OCI-M1 (cell line): ENCODE measurements around the gene RFPL1.
"Not testable (repeated sequence)": the region's sequence is repeated elsewhere in the genome, so short reads cannot be mapped to it uniquely, and the experiment has no call there.

Source experiments
- DNase-seq: peaks from one replicate; lab custom pipeline; 2025; lab: John Stamatoyannopoulos, UW

Gene RFPL1

DNA sequence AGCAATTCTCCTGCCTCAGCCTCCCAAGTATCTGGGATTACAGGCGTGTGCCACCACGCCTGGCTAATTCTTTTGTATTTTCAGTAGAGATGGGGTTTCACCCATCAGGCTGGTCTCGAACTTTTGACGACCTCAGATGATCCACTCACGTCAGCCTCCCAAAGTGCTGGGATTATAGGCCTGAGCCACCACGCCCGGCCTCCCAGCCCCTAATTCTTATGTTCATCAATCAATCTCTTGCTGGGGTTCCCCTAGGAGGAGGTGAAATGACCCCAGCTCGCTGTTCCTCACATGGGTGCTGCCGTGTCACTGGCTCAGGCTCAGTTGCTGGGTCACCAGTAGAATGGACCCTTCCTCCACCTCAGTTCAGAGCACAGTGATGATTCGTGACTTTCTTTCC, at the start of gene RFPL1:
Gene RFPL1, plus strand, starts transcription at position 301 of the 400 bp plus-strand sequence.
- not testable (repeated sequence) for DNase-seq

DNA sequence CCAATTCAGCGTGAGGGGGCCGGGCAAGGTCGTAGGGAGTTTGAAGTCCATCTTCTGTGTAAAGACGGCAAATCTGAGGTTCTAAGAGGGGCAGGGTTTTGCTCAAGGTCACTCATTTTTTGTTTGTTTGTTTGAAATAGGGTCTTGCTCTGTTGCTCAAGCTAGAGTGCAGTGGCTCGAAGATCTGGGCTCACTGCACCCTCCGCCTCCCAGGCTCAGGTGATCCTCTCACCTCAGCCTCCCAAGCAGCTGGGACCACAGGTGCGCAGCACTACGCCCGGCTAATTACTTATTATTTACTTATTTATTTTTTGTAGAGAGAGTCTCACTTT, 49.7 kb upstream of the RFPL1 start:
- no peak for DNase-seq

DNA sequence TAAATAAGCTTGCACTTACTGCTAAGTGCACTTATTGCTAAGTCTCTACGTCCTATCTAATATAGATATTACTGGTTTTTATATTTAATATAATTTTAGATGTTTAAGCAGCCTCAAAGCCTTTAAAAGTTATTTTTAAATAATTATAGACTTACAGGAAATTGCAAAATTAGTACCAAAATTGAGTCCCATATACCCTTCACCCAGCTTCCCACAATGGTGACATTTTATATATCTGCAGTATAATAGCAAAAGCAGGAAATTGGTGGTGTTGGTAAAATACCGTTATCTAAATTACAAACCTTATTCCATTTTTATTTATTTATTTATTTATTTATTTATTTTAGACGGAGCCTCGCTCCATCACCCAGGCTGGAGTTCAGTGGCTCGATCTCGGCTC, 48.1 kb upstream of the RFPL1 start:
- no peak for DNase-seq

DNA sequence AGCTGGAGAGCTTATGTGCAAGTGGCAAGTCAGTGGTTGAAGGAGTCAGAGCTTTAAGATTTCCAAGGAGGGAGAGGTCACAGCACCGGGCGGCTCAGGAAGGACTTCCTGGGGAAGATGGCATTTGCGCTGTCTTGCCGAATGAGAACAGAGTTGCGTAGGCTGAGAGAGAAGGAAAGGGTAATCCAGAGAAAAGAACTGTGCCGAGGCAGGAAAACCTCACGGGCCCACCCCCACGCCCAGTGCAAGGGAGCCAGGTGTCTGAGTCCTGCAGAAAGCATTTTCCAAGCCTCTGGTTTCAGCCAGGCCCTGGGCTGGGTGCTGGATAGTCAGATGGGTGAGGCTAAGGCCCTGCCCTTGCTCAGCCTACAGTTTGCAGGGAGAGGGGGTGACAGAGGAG, 46.8 kb upstream of the RFPL1 start:
- no peak for DNase-seq

DNA sequence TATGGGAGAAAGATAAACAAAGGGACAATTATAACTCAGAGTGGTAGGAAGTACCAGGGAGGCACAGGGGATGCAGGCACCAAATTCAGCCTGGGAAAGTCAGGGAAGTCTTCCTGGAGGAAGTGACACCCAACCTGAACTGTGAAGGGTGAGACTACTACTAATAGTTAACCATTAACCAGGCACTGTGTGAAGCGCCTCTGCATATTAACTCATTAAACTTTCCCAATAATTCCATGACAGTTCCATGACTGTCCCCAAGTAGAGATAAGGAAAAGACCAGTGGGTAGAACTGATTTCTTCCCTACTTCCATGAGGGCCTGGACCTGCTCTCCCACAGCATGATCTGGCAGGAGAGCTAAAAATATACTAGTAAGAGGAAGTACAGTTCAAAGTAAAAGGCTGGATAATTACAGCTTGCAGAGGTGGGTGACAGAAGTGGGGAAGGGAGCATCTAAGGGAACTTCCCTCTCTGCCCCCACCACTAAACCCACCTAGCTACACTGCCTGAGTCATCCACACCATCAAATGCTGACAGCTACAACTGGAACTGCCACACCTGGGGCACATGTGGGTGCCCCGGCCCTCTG, 45.3 kb upstream of the RFPL1 start:
- DNase-seq = peak; percentile 23

DNA sequence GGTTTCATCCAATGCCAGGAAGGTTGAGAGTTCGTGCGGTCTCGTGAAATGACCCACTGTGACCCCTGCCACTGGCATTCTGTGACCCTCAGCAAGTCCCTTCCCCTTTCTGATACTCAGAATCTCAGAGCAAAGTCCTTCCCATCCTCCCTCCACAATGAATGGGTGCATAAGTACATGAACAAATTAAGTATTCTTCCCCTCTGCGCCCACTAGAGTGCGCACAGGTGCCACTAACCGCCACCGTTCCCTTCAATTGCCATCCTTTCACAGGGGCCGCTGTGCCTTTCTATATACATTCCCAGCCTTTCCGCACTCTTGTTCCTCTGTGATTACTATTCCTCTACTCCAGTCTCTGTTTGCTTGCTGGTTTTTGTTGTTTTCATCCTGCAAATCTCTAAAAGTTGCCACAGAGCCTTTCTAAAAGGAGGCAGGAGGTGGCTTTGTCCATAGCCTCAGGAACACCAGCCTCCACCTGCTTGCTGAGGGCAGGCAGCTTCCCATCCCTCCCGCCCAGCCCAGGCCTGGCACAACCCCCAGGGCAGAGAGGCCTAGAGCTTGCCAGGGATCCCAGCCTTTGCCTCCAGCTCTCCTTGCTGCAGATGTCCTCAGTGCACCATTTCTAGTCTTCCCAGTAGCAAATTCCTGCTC, 43.3 kb upstream of the RFPL1 start:
- DNase-seq = peak; percentile 89

DNA sequence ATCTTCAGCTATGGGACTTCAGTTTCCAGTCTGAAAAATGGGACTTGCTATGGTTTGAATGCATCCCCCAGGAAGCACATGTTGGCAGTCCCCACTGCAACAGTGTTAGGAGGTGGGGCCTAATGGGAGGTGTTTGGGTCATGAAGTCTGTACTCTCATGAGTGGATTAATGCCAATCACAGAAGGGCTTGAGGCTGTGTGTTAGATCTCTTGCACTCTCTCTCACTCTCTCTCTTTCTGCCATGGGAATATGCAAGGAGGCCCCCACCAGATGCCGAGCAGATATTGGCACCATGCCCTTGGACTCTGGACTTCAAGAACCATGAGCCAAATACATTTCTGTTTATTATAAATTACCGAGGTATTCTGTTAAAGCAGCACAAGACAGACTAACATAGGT, 42.3 kb upstream of the RFPL1 start:
- DNase-seq = no peak

DNA sequence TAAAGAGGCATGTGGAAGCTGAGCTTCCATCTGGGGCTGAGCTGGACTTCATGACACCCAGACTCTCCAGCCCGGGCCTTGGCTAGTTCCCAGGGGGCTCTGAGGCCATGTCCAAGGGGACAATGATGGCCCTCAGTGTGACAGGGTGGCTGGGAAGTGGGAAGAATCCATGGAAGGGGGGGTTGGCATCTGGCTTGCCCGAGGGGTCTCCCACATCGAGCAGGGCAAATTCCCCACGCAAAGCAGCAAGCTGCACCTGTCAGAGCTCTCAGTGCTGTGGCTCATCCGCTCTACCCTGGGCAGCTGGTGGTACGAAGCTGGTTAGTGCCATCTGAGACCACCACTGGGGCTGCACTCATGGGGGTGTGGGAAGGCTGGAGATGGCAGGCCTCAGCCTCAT, 40.6 kb upstream of the RFPL1 start:
- no peak for DNase-seq

DNA sequence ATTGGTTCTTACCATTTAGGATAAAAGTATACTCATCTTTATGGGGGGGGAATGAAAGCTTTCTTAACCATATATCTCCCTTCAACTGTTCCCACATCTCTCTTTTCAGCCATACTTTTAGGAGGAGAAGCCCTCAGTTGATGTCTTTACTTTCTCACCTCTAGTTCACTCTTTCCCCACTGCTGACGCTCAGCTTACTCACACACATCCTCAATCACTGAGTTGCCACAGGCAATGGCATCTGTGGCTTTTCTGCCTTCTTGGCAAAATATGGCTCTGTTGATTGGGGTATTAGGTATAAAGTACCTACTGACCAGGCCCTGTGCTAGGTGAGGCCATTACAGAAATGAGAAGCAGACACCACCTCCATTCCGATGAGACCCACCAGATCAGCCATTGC, 37.8 kb upstream of the RFPL1 start:
- no peak for DNase-seq

DNA sequence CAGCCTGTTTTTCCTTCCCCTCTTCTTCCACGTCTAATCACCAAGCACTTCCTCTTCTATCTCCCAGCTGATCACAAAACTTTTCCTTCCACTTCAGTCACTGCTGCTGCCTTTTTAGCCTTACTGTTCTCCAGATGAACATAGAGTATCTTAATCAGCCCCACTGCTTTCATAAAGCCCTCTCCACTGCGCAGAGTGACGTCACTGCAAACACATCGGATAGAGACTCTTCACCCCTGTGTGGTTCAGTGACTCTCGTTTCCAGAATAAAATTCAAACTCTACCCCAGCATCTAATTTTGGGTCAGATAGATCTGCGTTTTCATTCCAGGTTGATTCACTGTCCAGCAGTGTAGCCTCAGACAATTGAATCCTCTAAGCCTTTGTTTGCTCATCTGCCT, 36.8 kb upstream of the RFPL1 start:
- DNase-seq = not testable (repeated sequence)

DNA sequence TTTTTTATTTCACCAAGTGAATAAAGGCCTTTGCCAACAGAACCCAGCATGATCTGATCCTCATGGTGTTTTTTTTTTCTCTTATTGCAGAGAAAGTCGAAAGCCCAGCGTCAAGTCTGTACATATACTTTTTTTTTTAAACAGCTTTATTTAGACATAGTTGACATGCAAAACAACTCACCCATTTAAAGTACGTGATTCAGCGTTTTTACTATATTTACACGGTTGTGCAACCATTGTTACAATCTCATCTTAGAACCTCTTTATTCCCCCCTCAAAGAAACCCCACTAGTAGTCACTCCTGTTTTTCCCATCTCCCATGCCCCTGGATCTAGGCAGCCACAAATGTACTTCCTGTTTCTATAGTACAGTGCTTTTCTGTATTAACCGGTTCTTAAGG, 29.4 kb upstream of the RFPL1 start:
- DNase-seq = no peak

DNA sequence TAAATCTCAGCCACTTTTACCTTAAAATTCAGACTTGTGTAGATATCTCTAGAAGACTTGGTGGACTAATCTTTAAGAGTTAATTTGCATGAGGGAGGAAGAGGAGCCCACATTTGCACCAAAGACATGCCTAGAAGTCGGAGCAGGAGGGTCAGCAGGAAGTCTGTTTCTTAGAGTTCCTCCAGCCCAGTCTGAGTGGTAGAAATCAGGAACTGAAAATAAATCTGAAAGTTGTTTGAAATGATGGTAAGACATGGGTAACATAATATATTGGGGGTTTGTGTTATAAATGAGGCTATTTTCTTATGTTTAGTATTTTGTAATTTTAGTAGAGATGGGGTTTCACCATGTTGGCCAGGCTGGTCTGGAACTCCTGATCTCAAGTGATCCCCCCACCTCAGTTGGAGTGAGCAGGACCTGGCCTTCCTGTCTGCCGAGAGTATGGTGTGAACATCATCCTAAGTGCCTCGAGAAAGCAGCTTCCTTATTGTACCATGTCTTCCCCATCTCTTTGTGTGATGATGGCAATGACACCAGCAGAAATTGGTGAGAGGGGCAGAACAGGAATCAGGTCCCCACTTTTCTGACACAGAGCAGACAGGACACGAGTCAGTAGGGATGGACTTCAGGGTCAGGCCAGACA, 26.7 kb upstream of the RFPL1 start:
- DNase-seq = not testable (repeated sequence)

DNA sequence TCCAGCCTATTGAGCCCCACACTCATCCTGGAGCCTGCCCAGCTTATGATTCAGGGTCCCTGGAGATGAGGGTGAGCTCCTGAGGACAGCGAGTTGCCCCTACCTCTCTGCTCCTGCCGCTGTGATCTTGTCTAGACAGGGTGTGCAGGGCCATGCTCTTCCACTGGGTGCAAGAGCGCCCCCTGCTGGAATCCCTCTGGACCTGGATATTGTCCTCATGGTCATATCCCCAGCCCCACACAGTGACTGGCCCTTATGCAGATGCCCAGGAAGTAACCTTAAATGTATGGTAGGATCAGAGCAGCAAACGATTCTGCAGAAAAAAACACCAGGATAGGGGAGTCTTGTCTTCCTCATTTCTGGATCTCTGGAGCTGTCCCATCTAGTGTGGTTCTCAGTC, 25.6 kb upstream of the RFPL1 start:
- peak; percentile 36 for DNase-seq

DNA sequence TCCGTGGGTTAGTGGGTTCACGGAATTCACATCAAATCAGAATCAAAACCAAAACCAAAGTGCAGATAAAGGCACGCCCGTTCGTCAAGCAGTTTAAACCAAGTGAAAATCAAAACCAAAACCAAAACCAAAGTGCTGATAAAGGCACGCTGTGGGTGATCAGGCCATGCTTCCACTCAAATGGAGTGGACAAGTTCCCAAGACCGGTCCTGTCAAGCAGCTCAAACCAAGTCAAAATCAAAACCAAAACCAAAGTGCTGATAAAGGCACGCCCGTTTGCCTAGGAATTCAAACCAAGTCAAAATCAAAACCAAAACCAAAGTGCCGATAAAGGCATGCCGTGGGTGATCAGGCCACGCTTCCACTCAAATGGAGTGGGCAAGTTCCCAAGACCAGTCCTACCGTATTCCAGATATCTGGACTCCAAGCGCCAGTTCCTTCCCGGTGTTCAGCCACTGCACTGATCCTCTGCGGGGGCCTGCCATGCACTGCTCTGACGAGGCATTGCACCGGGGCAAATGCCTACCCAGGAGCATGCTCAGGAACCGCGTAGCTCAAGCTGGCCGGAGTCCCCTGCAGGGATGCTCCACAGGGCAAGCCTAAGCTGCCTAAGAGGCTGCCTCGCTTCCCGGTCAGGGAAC, 23.3 kb upstream of the RFPL1 start:
- DNase-seq = peak; percentile 94

DNA sequence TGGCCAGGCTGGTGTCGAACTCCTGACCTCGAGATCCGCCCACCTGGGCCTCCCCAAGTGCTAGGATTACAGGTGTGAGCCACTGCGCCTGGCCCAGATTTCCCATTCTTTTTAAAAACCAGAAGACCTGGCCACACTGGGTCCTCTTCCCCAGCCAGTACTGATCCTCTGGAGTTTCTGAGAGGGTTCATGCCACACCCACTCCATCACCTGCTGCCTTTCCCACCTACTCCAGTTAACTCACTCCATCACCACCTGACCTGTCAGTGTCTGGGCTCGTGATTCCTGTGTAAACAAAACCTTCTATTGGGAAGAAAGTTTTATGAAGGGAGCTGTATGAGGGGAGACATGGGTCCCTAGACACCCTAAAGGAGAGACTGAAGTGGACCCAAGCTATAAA, 19.7 kb upstream of the RFPL1 start:
- not testable (repeated sequence) for DNase-seq

DNA sequence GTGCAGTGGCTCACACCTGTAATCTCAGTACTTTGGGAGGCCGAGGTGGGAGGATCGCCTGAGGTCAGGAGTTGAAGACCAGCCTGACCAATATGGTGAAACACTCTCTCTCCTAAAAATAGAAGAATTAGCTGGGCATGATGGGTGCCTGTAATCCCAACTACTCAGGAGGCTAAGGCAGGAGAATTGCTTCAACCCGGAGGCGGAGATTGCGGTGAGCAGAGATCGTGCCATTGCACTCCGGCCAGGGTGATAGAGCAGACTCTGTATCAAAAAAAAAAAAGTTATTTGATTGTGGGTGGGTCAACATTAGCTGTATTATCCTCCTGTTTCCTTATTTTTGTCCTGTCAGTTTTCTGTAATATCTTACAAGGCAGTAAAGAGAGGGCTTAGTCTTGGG, 11.9 kb upstream of the RFPL1 start:
- DNase-seq = no peak

DNA sequence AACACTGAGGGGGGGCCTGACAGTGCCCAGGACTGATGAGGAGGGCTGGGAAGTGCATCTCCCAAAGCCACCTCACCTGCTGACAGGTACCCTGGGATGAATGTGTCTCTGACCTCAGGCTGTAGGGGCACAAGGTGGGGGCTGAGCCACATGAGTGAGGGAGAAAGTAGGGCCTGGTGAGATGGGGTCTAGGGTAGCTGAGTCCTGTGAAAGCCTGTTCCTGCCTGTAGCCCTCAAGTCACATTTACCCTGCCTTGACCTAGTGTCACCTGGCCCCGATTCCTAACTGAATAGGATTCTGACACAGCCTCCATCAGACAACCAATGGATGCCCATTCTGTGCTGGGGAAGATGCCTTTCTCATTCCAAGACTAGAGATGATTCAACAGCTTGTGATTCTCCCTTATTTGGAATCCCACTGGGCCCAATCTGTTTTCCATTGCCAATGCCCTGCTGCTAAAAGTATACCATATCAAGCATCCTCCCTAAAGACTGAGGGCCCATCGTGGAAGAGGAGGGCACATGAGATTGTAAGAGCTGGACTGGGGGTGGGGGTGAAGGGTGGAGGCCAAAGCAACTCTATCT, 11.1 kb upstream of the RFPL1 start:
- DNase-seq = no peak

DNA sequence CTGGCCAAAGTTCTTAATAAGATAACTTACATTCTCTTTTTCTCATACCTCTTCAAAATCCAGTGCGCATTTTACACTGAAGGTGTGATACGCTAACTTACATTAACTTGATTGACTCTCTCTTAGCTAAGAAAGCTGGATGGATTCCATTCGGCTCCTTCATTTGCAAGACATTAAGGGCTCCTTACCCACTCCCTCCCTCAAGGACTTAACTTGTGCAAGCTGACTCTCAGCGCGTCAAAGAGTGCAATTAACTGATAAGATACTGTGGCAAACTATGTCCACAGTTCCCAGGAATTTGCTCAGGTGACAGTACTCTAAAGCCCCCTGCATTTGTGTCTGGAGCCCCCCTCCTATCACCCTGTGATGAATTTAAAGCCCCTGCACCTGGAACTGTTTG, 6.4 kb upstream of the RFPL1 start:
- no peak for DNase-seq

DNA sequence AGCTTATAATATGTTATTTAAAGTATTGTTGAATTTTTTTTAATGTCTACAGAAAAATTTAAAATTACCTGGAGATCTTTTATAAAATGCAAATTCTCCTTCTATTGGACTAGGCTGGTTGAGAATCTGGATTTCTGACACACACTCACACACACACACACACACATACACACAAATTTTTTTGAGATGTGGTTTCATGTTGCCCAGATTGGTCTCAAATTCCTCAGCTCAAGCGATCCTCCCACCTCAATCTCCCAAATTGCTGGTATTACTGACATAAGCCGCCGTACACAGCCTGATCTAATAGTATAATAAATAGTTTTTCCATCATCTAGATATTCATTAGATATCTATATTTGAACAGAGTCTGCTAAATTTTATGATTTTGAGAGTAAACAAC, 4.5 kb upstream of the RFPL1 start:
- DNase-seq = no peak

DNA sequence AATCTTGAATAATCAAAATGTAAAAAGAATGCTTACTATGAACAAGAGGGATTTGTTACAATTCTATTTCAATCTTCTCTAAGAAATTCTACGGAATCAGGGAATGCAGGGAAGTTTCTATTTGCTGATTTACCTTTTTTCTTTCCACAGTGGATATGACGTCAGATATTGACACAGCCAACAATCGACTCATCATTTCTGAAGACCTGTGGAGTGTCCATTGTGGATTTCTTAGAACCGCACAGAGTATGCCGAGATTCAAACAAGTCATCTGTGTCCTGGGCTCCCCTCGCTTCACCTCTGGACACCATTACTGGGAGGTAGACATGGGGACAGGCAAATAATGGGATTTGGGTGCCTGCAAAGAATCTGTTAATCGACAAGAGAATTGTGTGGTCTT, 4.1 kb upstream of the RFPL1 start:
- no peak for DNase-seq

DNA sequence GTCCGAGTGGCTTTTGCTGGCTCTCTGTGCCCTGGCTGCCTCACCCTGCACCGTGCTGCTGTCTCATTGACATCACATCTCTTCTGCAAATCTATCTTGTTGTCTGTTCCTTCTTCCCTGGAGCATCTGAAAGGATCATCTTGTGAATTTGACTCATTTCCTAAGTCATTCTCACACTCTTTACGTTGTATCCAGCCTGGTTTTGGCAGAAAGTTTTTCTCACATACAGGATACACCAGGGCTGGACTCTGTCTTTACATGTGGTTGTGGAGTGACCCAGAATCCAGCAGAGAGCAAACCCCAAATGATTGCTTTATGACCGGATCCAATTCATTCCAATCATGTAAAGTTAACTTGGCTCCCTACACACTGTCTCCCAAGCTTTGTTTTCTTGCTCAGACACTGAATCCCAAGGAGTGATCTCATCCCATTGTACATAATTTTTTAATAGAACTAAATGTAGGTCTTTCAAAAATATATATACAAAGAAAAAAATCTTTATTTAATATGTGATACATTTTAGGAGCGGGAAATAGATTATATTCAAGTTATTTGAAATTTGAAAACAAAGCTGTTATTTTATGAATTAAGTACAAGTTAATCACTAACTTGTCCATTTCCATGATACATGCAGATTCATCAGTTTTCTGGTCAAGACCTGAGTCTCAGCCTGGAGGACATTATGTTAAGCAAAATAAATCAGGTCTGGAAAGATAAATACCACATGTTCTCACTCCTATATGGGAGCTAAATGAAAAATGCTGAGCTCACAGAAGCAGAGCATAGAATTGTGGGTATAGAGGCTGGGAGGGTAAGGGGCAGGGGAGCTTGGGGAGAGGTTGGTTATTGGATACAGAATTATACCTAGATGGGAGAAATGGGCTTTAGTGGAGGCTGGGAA, 2.9 kb upstream of the RFPL1 start:
- DNase-seq = no peak

DNA sequence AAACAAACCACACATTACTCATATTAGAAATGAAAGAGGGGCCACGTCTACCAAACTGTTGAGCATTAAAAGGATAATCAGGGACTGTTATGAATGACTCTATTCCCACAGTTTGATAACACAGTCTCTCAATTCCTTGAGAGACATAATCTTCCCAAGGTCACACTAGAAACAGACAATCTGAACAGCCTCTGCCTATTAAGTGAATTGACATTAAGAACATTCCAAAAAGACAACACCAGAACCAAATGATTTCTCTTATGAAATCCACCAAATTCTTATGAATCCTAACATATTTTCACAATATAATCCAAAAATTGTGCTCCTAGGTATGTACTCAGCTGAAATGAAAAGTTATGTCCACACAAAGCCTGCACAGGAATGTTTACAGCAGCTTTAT, 4.6 kb downstream of the RFPL1 start:
- no peak for DNase-seq
